Activated naive CD4-positive, alpha-beta T cell (primary cell): ENCODE measurements around the gene COPE.

Experiments used
- DNase-seq, 4 experiments: peaks; one replicate each; lab custom pipeline; 2025; lab: John Stamatoyannopoulos, UW

The COPE gene

DNA sequence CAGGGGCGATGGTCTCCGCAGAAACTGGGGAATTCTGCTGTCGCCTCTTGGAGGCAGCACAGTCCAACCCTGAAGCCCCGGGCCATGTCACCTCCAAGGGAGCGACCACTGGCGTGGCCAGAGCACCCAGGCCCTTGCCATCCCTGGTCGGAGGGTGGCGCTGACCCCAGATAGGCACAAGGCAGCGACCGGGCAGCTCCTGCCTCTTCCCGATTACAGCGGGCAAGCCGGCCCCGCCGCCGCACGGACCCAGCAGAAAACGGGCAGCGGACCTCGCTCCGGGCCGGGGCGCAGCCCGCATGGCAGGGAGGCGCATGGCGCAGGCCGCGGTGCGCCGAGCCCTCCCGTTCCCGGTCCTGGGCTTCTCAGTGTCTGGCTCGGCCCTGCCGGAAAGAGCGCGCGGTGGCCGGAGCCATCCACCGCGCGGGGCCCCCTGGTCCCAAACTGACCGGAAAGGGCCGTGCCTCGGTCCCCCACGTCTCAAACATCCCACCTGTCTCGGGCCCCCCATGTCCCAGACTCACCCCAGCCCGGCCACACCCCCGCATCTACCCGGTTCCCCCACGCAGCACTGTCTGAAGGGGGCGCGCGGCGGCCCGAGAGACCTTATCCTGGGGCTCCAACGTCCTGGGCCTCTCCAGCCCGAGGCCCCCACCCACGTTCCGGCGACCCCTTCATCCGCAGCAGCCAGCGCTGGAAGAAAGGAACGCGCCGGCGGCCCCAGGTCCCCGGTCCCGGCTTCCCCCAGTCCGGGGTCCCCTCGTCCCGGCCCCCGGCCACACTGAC, 24.0 kb downstream of the COPE start:
- DNase-seq = no peak

DNA sequence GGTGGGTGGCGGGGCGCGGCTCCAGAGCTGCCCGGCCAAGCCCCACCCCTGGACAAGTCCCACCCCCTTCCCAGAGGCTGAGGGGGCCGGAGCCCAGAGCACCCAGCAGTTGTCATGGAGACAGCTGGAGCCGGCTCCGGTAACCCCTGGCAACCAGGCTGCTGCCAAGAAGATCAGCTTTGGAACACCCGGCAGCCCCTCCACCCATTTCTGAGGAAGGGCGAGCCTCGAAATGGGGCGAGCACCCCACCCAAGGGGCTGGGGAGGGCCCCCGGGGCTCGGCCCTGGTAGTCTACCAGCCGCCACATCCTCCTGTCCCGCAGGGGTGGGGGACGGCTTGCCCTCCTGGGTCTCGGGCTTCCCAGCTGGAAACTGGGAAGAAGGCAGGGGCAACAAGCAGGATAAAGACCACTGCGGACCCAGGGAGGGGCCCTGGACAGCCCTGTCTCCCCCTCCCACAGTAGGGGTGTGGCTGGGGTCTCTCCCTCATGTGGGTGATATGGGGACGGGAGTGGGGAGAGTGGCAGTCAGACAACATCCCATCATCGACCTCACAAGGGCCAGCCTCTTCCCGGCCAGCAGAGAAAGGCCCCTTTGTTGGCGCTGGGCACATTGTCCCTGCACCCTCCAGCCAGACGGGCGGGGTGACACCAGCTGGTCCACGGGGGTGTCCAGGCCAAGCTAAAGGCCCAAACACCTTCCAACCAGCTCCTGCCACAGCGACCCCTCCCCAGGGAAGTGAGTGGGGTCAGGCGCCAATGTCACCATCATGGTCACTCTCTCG, 24.7 kb downstream of the COPE start:
- DNase-seq = no peak

DNA sequence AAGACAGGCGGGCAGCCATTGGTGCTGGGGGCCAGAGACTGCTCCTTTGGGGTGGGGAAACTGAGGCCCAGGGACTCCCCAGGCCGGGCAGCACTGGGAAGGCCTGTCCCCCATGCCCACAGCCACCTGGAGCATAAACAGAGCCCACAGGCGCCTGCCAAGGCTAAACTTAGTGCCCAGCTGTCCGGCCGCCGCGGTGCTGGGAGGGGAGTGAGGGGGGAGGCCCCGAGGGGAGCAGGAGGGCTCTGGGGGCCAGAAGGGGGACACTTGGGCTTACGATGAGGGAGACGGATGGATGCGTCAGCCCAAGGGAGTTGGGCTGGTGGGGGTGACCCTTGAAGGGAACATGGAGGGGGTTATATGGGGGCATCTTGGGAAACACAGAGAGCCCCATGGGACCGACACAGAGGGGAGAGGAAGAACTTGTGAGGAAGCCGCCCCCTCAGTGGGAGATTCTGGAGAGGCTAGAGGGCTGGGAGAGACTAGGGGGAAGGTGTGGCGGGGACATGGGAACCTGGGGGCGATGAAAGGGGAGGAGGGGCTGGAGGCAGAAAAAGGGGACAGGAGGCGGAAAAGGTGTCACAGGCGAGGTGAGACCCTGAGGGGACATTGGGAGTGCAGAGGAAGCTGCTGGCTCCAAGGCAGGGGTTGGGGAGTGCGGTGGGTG, 25.5 kb downstream of the COPE start:
- DNase-seq = no peak

DNA sequence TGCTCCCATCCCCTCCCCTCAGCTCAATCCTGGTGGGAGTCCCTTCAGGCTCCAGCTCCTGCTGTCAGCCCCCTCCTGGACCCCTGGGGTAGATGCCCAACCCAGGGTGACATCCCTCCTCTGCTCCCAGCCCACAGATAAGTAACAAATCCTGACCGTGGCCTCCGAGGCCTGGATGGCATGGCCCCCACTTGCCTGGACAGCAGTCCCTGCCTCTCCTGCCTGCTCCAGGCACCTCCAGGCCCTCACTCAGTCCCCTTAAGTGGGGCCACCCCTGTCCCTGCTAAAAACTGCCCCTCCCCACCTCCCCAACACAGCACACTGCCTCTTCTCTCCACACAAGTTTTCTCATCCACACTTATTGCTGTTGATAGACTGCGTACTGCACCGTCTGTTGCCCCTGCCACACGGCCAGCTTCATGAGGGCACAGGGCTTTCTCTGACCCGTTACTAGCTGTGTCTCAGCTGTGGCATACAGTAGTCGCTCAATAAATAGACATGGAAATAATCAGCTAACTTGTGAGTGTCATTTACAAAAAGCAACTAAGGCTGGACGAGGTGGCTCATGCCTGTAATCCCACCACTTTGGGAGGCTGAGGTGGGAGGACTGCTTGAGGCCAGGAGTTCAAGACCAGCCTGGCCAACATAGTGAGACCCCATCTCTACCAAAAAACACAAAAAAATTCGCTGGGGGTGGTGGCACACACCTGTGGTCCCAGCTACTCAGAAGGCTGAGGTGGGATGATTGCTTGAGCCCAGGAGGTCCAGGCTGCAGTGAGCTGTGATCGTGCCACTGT, 29.0 kb downstream of the COPE start:
- DNase-seq = no peak

DNA sequence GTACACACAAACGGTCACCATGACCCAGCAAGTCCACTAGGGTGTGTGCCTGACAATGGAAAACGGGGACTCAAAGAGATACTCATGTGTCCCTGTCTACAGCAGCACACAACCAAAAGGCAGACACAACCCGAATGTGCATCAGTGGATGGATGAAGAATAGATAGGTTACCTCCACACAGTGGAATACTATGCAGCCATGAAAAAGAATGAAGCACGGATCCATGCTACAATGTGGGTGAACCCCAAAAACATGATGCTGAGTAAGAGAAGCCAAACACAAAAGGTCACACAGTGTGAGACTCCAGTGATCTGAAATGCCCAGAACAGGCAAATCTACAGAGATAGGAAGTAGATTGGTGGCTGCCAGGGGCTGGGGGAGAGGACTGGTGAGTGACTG, 32.2 kb downstream of the COPE start:
- DNase-seq = no peak

DNA sequence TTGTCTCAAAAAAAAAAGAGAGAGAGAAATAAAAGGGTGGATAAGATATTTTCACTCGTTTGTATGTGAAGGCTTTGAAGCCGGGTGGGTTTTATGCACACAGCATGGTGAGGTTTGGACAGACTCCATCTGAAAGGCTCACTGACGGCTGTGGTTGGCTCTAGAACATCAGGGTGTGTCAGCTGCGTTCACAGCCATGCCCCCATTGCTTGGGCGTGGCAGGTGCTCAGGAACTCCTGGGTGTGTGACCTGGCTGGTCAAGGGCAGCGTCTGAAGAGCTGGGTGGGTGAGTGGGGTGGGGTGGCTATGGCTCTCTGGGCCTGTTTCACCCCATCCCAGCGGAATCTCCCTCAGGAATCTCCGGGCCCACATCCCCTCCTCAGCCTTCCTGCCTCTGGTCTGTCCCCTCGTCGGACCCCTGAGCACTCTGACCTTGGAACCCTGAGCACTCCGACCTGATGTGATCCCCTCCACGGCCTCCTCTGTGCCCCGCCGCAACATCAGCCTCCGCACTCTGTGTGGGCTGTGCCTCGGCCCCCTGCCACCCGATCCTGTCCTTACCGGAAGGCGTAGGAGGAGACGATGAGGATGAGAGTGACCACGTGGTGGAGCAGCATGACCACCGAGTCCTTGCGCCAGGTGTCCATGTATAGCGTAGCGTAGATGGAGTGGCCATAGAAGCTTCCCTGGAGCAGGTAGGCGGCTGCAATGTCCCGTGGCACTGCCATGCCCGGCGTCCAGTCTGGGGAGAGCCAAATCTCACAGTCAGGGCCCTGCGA, 35.5 kb downstream of the COPE start:
- DNase-seq = no peak

DNA sequence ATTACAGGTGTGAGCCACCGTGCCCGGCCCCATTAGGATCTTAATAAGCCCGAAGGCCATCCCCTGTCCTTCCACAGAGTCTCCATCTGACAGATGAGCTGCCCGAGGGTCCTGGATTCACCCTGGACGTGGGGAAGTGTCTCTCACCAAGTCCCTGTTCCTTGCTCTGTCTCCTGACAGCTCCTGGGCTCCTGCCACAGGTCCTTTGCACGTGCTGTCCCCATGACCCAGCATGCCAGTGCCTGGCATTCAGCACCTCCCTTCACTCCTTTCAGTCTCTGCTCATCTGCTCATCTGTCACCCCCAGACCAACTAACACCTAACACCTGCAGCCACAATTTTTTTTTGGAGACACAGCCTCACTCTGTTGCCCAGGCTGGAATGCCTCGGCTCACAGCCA, 37.7 kb downstream of the COPE start:
- DNase-seq = no peak

DNA sequence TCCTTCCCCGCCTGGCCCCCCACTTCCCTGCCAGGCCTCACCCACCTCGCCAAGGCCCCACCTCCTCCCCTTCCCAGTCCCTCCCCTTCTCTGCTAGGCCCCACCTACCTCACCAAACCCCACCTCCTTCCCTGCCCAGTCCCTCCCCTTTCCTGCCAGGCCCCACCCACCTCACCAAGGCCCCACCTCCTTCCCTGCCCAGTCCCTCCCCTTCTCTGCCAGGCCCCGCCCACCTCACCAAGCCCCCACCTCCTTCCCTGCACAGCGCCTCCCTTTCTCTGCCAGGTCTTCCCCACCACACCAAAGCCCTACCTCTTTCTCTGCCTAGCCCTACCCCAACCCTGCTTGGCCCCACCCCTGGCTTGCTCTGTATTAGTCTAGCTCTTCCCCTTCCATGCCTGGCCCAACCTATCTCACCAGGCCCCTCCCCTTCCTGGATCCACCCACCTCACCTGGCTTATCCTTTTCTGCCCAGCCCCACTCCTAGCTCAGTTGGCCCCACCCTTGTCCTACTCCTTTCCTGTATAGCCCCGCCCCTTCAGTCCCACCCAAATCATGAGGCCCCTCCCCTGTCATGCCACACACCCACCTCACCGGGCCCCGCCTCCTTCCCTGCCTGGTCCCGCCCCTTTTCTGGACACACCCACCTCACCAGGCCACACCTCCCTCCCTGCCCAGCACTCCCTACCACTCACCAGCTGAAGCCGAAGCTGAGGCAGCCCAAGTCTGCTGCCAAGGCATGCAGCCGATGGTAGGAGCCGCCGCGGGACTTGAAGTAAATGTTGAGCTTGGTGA, 39.4 kb downstream of the COPE start:
- DNase-seq = no peak

DNA sequence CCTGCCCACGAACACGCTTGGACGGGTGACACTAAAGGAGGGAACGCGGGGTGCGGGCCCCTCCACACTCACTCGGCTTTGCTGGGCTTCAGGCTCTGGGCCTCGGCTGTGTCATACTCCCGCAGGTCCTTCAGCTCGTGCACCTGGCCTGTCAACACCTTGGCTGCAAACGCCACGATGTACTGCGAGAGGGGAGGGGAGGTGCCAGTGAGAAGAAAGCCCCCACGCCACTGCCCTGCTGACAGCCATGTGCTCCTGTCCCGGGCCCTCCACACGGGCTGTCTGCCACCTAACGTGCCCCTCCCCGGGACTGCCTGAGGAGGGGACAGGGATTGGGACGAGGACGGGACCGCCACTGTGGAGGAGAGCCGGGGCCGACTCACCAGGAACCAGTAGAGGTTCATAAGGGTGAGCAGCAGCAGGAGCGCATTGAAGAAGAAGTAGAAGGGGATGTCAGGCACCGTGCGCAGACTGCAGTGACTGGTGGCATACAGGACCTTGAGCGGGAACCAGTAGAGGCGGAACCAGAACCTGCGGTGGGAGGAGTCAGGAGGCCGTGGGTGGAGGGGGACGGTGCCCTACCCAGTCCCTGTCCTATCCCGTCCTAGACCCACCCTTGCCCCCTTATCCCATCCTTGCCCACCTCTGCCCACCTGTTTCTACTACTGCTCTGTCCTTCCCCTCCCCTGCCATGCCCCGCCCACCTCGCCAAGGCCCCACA, 40.2 kb downstream of the COPE start:
- no peak for DNase-seq

DNA sequence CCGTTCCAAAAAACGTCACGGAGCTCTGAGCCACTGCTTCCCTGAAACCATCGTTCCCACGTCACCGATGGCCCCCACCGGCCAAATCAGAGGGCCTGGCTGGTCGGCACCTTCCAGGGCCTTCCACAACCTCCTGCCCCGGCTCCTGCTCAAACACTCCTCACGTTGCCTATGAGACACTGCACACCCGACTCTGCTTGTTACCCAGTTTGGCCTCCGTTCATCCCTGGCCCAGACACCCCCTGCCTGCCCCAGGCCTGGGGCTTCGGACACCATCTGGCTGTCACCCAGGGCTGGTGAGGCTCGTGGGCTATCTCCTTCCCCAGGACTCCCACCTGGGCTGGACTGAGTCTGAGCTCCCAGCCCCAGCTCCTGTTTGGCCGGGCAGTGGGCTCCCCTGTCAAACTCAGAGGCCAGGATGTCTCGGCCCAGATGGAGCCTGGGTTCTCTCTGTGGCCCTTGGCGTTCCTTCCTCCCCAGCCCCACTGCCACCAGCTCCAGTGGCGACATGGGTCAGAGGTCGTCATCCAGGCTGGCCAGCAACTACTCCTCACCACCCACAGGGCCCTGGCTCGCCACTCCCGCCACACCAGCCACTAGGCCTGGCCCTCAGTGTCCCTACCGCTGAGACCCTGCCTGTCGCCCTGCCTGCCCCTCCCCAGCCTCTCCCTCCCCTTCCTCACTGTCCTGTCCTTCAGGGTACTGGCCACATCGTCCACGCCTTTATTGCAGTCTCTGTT, 41.0 kb downstream of the COPE start:
- no peak for DNase-seq

DNA sequence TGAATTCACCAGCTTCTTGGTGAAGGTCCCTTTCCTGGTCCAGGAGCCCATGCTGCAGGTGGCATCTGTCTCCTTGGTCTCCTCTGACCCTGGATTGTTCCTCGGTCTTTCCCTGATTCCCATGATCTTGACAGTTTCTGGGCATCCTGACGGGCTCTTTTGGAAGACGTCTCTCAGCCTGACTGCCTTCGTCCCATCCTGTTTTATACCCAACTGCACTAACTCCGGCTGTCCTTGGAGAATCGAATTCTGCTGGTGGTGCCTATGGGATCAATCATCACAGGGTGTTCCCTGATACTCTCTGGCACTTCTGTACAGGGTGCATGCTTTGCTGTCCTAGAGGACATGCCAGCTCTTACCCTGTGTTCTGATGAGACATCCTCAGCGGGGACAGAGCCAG, 42.3 kb downstream of the COPE start:
- no peak for DNase-seq

DNA sequence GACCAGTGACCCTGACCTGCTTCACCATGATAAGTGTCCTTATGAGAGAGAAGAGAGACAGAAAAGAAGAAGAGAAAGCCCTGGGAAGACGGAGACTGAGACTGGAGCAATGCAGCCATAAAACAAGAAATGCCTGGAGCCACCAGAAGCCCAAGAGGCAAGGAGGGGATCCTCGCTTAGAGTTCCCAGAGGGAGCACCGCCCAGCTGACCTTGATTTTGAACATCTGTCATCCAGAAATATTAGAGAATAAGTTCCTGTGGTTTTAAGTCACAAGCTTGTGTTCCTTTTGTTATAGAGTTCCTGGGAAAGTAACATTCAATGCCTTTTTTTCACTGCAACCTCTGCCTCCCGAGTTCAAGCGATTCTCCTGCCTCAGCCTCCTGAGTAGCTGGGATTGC, 43.5 kb downstream of the COPE start:
- DNase-seq = no peak

DNA sequence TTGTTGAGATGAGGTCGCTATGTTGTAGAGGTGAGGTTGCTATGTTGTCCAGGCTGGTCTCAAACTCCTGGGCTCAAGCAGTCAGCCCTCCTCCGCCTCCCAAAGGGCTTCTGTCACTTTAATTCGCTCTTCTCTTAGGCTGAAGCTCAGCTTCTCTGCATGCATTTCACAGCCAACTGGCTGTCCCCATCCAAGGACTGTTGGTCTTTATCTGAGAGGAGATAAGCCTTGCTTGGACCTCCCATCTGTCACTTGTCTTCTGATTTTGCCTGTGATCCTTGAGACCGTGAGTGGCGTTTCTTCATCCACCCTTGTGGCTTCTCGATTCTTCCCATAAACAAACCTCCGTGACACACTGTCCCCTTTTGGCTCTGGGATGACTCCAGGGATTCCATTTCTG, 47.6 kb downstream of the COPE start:
- no peak for DNase-seq

DNA sequence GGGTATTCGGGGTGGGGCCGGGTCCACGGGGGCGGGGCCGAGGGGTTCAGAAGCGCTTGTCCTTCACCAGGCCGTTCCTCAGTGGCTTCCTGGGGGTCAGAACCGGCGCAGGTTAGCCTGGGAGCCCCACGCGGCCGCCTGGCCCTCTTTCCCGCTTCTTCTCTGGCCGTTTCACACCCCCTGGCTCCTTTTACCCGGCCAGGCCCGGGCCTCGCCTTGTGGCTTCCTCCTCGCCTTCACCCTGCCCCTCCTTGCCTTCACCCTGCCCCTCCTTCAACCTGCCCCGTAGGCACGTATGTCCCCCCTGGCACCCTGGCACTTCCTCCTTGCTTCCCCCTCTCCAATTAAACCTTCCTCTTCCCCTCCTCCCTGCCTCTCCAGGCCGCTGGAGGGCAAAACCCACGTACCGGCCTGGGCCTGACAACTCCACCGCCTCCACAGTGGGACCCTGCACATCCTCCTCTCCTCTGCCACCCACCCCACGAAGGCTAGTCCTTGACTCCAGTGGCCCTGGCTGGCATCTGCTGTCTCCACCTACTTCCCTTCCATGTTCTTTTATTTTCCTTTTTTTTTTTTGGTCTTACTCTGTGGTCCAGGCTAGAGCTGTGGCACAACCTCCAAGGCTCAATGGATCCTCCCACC, 48.5 kb downstream of the COPE start:
- no peak for DNase-seq

DNA sequence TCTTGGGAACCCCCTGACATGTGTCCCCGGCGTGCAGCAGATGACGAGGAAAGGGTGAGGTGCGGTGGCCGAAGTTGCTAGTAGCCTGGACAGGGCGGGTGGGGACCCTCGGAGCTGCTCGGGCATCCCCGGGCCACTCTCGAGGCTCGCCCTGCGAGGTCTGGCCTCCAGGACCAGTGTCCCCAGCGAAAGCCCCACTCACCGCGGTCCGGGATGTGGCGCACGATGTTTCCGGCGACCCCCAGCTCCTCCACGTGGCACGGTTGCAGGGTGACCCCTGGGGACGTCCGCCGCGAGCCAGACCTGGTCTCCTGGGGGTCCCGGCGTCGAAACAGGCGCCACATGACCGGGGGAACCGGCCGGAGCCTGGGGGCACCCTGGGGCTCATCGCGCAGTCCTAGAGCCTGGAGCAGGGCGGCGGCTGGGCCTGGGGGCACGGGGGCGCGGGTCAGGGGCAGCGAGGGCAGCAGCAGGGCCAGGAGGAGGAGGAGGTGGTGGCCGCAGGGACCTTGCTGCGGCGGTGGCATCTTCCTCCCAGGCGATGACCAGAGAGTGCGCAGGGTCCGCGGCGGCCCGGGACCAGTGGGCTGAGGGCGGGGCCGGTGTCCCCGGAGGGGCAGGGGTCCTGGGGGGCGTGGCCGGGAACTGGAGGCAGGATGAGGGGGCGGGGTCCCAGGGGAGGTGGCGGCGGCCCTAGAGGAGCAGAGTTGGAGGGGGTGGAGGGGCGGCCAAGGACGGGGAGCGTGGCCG, 49.2 kb downstream of the COPE start:
- no peak for DNase-seq

DNA sequence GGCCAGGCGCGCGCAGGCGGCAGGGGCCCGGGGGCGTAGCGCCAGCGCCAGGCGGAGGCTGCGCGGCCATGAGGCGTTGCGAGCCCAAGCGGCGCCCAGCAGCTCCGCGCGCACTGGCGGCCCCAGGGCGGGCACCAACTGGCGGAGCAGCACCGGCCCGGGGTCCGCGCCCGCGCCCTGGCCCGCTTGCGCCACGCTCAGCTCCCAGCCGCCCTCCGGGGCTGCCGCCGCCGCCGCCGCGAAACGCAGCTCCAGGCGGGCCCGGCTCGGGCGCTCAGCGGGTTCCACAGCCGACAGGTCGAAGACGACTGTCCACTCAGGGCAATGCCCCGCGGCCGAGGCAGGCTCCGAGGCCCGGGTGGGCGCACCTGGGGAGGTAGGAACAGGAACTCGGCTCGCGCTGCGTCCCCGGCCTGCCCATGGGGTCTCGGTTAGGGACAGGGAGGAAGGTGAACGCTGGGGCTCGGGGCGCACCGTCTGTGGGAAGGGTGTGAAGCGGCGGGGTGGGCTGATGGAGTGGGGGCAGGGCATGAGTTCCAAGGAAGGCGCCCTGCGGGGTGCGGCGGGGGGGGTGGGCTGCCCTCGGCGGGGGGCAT, 50.1 kb downstream of the COPE start:
- DNase-seq = no peak

DNA sequence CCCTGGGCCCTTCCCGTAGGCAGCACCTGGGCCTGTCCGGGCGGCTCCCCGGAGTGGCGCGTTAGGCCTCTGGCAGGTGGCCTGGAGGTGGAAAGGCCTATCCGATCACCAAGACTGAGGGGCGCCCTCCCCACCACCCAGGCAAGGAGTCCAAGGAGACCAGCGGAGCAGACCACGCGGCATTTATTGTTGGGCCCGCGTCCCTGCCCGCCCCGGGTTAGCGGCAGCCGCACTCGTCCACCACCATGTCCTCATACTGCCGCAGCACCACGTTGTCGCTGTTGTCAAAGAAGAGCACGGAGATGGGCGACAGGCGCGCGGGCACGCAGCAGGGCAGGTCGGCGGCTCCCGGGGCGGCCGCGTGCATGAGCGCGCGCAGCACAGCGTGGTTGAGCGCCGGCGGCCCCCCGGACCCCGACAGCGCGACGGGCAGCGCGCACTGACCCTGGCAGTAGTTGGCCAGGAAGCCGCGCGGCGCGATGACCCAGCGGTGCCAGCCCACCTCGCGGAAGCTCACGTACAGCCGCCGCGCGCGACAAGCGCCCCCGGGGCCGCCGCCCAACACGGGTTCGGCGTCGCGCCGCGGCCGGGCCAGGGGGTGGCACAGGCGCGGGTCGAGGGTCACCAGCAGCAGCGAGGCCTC, 50.7 kb downstream of the COPE start:
- DNase-seq = no peak
